LoVo (cell line): ENCODE results near the gene GPC2.
"Not testable (repeated sequence)": the region's sequence is repeated elsewhere in the genome, so short reads cannot be mapped to it uniquely, and the experiment has no call there.

Experiments used
- DNase-seq: peaks from one replicate; pipeline ENCODE4 v3.0.0-alpha.2; 2016; ENCODE audit warnings: low spot score

Gene GPC2

GRCh38 chr7:100204454-100204853 lies 27.3 kb upstream of the GPC2 start:
- no peak for DNase-seq

GRCh38 chr7:100200693-100201092 lies 23.5 kb upstream of the GPC2 start:
- DNase-seq, result no peak

DNA sequence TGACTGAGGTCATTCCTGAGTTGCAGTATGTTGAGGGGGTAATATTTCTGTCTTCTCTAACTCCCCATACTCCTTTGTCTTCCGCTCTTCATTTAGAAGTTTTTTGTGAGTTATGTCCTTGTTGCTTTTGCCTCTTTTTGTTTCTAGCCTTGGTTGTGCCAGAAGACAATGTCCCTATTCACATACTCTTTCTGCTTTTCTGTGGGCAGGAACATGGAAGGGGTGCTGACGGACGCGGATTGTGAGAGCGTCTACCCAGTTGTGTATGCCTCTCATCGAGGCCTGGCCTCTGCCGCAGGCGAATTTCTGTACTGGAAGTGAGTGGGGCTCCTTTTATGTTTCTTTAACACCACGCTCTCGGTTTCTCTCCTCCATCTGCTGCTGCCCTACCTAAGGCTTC lies 21.1 kb upstream of the GPC2 start:
- no peak for DNase-seq

GRCh38 chr7:100195901-100196322 lies 18.7 kb upstream of the GPC2 start:
- not testable (repeated sequence) for DNase-seq

- no peak for DNase-seq
Measured at GRCh38 chr7:100195222-100195621, 18.0 kb upstream of the GPC2 start.

DNA sequence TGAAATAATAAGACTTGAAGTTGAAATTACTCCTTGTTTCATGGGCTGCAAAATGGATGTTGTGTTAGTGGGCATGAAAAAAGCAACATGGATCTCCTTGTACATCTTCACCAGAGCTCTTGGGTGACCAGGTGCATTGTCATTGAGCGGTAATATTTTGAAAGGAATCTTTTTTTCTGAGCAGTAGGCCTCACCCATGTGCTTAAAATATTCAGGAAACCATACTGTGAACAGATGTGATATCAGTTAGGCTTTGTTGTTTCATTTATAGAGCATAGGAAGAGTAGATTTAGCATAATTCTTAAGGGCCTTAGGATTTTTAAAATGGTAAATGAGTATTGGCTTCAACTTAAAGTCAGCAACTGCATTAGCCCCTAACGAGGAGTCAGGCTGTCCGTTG lies 15.8 kb upstream of the GPC2 start:
- no peak for DNase-seq

- DNase-seq, result not testable (repeated sequence)
Measured at GRCh38 chr7:100192281-100192862, 15.2 kb upstream of the GPC2 start.

DNA sequence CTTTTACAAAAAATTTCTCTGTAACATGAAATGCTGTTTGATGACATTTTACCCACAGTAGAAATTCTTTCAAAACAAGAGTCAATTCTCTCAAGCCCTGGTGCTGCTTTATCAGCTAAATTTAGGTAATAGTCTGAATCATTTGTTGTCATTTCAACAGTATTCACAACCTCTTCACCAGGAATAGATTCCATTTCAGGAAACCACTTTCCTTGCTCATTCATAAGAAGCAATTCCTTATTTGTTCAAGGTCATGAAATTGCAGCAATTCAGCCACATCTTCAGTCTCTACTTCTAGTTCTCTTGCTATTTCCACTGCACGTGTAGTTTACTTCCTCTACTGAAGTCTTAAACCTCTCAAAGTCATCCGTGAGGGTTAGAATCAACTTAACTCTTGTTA lies 14.6 kb upstream of the GPC2 start:
- no peak for DNase-seq

GRCh38 chr7:100190048-100190711 lies 13.0 kb upstream of the GPC2 start:
- DNase-seq, result peak; percentile 29

DNA sequence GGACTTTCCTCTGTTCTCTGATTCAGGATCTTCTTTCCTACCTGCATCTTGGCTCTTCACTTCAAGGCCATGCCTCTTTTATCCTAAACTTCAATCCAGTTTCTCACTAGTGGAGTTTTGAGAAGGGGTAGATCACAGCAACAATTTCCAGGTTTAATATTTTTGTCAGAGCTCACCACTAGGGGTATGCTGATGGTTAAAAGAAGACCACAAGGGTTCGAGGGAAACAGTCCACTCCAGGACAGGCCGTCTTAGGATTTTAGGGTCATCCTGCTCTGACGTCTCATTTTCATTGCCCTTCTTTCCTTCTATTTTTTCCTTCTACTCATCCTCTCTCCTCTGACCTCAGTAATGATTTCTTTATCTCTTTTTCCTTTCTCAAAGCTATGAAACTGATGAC lies 11.9 kb upstream of the GPC2 start:
- no peak for DNase-seq

- DNase-seq, result no peak
Measured at GRCh38 chr7:100185726-100186125, 8.5 kb upstream of the GPC2 start.

- not testable (repeated sequence) for DNase-seq
Measured at GRCh38 chr7:100183090-100183489, 5.9 kb upstream of the GPC2 start.

DNA sequence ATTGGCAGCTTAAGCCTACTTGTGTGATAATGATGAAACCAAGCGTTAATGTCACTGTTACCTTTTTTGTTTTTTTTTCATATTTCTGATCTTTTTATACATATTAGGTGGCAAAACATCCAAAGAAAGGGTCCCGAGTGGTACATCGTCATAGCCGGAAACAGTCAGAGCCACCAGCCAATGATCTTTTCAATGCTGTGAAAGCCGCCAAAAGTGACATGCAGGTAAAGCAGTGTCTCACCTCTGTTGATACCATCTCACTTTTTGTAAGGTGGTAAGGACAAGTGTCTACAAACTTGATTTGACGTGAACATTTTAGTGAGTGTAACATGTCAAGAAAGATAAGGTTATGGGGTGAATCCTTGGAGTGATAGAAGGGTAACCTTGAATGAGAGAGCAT lies 5.4 kb upstream of the GPC2 start:
- DNase-seq, result not testable (repeated sequence)

- not testable (repeated sequence) for DNase-seq
Measured at GRCh38 chr7:100180084-100180483, 2.9 kb upstream of the GPC2 start.

- DNase-seq, result no peak
Measured at GRCh38 chr7:100176096-100177044, 811 bp downstream of the GPC2 start.

DNA sequence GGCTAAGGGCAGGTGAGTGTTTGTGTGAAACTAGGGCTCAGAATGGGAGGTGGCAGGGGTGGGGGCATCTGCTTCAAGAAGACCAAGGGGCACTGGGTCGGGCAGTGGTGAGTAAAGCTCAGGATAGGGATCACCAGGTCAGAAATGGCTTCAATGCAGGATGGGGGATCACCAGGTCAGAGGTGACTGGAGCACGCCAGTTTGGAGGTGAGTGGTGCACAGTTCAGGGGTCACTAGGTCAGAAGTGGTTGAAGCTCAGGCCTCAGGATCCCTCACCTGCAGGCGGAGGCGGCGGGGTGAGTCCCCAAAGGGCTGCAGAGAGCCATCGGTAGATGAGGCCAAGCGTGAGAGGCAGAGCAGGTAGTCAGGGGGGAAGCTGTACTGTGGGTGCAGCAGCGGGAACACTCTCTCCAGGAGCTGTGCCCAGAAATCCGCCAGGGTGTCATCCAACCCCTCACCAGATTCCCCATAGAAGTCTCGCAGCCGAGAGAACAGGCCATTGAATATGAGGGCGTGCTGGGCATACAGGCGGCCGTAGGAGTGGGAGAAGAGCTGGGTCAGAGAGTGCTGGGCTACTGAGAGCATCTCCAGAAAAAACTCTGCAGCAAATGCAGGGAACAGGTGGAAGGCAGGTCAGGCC lies 1.8 kb downstream of the GPC2 start:
- DNase-seq, result no peak

DNA sequence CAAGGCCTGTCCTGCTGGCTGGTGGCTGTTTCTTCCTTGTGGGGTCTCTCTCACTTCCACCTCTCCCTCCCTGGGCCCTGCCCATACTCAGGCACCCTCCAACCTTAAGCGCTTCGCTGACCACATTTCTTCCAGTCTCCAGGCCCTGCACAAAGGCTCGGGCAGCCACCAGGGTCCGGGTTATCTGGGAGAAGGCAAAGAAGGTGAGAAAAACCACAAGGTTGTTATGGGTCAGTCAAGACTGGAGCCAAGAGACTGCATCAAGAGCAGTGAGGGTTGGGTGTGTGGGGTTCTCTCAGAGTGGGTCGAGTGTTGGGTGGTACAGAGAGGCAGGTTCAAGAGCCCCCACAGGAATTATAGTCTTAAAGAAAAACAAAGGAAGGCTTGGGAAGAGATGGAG lies 2.6 kb downstream of the GPC2 start:
- no peak for DNase-seq

DNA sequence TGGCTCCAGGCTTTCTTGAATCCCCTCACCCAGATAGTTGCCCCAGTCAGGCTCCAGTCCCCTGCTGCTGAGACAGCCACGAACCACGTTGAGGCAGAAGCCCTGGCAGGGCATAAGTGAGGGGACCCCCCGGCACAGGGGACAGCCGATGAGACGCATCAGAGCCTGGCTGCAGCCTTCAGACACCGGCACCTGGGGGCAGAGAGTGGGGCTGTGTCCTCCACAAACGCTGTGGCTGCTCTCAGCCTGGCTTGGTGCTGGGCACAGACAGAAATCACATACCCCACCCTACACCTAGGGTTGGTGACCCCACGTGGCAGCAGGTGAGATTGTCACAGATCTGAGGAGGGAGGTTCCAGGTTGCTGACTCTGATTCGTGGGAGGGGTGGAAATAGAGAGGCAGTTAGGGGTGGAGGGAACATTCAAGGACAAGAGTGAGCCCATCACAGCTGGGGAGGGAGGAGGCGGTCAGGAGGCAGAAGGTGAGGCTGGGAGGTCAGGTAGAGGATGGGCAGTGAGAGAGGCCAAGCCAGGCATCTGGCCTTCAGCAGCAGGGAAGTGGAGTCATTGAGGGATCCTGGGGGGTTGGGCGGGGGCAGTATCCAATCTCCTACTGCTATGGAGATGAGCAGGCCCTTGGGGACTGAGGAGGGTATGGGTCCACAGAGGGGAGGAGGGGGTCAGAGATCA lies 3.2 kb downstream of the GPC2 start:
- no peak for DNase-seq

DNA sequence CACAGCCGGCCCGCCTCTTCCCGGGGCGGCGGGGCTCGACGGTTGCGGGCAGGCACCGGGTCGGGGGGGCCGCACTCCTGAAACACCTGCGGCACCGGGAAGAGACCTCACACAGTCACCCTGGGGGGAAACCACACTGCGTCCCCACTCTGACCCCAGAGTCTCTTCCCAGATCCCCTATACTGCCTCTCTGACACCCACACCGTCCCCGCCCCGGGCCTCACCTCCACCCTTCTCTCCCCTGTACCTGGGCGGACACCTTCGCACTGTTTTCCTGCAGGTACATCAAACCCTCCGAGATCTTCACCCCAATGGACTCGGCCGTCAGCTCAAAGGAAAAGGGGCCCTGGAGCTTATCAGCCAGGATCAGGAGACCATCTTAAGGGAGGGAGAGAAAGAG lies 5.3 kb downstream of the GPC2 start:
- no peak for DNase-seq

GRCh38 chr7:100171087-100171681 lies 6.0 kb downstream of the GPC2 start:
- no peak for DNase-seq

GRCh38 chr7:100170101-100170897 lies 6.9 kb downstream of the GPC2 start:
- no peak for DNase-seq
